NK-92 (cell line): ENCODE data around the gene ASB18.

Source experiments
- DNase-seq: peaks from one replicate; lab custom pipeline; 2025; ENCODE audit not compliant: unreplicated experiment; lab: John Stamatoyannopoulos, UW

The ASB18 gene

DNA sequence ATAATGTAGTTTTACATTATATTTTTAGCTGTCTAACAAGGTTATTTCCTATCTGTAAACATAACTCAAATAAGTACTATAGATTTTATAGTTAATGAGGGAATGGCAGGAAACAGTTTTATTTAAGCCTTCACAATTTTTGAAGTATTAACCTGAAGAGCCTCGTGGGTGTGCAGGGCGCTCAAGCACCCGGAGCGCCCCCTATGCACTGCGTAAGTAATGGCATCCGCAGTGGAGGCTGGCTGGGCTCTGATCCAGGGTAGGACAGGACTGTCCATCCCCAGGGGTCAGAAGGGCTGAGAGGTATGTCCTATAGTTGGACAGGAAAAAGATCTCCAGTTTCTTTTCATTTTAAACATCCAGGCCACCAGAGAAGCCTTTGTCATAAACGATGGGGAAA, 87.8 kb downstream of the ASB18 start:
- DNase-seq = no peak

DNA sequence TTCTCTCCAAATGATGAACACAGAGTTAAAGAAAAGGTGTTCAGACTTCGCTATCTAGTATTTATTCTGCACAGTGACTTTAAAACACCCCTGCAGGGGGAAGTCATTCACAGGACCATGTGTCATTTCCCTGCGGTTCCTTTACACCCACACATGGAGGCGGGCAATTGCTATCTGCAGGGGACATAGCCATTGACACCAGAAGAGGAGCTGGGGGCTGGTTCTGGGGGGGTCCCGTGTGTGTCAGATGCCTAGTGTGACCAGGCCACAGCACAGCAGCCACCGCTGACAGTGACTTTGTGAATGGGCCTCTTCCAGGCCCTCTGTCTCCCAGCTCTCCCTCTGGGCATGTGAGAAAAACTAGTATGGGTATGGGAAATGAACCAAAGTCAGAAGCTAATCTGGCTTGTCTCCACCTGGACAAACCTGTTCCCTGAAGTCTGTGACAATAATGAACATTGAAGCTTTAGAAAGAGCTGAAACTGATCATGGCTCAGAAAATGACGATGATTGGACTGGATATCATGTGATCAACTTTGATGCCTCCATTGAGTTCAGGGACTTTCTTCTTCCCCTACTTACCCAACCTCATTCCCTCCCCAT, 88.6 kb downstream of the ASB18 start:
- no peak for DNase-seq

DNA sequence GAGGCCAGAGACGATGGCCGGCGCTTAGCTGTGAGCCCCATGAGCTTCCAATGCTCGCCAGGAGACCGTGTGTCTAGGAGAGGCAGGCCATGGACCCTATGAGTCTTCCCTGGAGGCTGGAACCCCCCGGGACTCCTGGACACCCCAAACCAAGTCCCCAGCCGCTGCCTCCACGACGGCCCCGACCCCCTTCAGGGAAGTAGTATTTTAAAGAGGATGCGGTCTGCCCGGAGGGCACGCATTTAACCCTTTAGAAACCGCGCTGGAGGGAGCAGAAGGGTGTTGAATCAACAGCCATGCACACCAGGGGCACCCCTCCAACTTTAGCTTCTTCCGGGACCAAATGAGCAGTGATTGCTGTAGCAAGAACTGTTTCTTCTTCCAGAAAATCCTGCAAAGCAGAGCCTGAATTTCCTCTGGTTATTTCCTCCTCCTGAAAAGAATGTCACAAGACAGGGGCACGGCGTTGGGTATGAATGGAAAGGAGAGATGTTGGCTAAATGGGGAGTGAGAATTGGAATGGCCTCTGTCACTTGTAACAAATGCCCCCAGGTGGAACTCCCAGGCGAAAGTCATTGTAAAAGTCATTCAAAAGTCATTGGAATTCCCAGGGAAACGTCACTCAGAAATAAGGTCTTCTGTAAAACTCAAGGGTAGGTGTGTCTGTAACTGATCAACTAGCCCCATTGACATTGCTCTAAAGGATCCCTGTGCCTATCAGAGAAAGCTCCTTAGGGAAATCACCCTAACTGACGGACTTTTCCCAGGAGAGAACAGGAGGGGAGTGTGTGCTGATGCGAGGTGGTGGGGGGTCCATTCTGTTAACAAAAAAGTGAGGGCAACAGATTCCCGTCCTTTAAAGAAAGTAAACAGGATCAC, 90.2 kb downstream of the ASB18 start:
- DNase-seq = no peak

DNA sequence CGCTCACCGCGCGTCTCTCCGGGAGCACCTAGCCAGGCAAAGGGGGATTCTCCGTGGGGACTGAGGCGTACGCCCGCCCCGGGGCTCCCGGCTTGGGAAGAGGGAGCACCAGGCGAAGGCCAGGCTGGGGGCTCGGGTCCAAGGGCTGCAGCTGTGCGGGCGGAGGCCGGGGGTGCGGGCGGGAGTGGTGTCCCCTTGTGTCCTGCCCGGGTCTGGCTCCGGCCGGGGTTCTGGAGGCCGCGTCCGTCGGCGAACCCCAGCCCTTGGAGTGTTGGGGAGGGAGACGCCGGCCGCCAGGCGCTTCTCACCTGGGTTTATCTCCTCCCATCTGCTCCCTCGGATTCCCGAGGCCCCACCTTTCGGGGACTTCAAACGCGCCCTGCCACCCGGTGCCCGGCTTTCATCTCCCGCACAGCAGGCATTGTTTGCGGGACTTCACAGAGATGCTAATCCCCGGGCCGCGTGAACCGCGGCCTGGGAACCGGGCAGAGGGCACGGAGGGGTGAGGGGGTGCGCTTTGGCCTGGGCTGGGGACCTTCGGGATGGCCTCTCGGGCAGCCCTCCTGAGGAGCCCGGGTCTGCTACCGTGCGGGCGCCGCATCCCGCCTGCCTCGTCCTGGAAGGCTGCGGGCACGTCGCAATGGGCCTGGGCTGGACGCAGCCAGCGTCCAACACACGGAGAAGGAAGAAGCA, 91.0 kb downstream of the ASB18 start:
- DNase-seq = no peak

DNA sequence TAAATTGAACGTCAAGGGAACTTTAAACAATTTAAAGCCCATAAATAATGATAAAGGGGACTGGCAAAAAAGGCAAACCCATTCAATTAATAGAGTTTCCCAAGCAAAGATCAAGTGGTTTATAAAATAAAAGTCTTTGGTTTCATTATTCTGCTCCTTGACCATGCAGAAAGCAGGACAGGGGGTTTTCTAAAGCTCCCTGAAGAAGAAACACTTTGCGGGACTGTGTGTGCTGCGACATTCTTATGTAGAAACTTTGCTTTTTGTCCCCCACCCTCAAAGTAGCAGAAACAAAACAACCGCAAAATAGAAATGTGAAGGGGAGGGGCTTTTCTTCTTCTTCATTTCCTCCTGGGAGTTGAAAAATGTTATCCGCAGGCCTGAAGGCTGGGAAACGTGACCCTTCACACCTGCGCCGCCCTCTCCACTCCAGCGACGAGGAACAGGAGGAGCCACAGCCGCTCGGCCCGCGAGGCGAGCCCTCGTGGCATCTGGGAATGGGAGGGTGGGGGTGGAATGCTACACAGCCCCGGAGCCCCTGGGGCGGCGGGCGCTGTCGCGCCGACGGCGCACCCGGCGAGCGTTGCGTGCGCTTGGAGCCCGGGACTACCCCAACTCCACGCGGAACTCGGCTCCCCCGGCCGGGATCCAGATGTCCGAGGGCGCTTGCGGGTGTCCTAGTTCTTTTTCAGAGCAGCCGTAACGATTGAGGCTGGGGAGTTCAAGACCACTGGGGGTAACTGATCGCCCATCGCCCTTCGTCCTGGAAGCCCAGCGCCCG, 91.8 kb downstream of the ASB18 start:
- no peak for DNase-seq

DNA sequence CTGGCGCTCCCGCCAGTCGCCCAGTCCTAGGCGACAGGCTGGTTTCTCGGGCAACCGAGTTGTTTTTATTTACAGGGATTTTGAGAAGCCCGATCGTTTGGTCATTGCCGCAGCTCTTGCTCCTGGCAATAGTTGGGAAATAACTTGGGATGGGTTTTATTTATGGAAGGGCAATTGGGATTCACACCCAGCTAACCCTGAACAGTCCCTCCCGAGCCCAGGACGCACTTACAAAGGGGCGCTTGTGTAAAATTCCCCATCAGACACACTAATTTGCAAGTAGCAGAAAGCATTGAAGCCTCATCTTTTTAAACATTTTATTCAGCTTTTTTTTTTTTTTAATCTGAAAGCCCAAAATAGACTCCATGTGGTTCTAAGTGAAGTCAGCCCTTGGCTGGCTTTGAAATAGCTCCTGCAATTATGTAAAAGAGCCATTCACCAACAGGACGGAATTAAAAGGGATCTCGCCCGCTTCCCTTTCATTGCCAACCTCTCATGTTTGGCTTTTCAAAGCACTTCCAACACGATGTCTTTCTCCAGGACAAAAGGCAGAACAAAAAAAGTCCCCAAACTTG, 92.4 kb downstream of the ASB18 start:
- DNase-seq = no peak

DNA sequence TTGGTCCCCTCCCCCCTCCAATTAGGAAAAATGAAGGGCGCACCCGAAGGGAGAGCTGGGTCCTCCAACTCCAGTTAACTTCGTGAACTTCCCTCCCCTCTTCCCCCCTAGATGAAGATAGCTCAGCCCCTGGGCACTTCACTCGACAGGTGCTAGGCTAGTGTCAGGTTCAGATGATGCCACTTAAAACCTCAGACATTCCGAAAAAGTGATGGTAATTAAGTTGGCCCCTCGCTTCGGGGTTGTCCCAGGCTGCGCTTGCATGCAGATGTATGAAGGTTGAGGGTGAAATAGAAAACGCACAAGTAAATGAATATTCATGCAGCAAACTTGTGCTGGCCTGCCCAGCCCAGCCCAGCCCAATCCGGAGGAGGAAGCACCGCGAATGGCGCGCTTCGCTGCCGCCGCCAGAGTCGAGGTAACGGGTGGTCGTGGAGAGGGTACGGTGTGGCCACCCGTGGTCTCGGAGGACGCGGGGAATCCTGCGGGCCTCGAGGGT, 93.0 kb downstream of the ASB18 start:
- DNase-seq = no peak

DNA sequence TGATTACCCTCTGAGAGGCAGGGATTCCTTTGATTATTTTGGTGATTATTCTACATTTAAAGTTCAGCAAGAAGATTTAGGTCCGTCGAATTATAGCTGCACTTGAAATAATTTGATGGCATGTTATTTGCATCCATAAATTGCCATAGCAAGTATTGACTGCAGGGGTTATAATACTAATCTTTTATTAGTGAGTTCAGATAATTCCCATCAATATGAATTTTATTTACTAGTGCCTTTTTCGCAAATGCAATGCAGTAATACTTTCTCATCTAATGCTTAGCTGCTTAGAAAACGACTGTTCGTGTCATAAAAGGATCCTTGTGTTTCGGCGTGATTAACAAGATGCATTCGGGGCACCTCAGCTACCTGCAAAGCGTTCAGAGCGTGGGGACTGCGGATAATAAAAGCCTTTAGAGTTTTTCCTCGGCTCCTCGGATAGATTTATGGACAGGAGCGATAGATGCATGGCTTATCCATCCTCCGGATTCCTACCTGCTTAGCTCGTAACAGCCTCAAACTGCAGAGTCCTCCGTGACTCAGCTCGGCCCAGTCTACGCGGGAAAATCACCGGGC, 93.5 kb downstream of the ASB18 start:
- DNase-seq = no peak

DNA sequence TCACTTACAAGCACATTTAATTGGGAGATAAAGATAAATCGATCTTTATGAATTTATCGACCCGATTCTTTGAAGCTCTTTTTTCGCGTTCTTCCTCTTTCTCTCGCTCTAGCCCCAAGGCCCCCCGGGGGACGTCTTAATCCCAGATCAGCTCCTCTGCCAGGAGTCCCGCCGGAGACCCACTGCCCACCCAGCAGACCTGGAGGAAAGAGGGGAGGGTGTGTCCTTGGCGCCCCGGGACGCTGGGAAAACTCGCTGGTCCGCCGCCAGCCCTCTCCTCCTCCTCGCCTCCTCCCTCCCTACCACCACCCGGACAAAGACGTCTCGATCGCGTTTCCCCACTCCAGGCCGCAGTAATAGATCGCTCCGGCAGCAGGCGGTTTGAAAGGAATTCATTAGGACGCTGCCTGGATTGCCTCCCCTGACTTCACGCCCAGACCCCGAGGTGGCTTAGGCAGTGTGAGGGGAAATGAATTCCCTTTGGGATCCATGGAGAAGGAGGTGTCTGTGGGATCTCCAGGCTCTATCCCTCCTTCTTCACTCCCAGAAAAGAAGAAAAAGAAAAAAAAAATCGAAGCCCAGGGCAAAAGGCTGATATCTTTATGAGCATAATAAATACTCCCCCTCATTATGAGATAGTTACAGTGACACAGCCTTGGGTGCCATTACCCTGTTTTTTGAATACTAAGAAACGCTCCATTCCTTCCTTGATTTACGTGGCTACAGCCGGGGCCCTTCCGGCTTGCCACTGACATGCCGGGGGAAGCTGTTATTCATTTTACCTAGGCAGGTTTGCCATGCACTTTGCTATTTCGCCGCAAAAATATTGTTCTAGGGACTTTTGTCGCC, 94.2 kb downstream of the ASB18 start:
- DNase-seq = no peak

DNA sequence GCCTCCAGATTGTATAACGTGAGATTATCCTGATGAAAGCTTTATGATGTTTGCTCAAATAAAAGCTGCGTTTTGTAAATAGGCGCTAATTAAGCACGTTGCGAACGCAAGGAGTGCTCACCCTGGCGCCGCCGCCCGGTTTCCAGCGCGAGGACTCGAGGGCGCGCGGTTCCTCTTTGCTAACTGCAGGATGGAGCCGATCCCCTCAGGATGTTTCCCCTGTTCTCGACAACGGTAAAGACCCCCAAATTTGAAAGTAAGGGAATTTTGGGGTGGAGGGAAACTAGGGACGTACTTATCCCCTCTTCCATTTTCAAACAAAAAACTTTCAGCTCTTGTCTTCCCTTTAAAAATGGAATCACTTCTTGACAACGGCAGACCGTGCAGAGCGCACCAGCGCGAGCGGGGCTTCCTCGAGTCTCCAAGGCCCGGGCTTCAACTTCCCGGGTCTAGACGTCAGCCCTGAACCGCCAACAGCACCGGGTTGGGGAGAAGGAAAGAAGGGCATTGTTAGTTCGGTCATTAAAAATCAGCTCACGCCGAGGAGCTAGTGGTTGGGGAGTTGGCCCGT, 95.0 kb downstream of the ASB18 start:
- no peak for DNase-seq

DNA sequence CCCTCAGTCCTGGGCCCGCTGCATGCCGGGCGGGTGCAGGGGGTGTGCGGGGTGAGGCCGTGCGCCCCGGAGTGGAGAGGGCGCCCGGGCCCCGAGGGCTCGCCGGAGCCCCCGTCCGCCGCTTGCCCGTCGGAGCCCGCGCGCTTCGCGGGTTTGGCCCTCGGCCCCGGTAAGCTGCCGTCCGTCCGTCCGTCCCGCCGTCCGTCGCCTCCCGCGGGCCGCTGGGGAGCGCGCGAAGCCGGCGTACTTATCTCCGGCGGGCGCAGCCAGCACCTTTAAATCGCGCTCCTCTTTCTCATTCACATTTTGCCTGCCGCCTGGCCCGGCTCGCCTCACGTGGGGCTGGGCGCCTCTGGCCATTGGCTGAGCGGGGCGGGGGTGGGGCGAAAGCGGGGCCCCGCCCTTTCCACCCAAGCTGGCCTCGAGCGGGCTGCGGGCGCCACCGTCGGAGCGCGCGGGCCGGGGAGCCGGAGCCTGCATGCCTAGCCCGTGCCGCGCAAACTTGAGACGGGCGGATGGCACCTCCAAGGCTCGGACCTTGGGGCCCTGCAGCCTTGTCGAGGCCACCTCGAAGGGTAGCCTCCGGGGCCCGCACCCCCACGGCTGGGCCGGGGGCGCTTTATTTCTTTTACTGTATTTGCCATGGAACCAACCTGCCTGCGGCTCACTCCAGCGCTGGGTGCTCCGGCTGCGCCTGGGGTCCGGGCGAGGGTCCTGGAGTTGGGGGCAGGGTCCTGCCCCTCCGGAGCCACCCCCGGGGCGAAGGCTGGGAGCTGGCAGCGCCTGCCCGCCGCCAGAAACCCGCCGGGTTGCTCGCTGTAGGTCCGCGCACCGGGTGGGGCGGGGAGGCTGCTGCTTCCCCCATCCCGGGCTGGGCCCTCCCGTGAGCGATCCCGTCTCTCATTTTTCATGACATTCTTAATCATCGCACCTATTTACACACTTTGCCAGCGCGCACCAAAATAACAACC, 95.8 kb downstream of the ASB18 start, which contains the start of gene GBX2:
TSS of gene GBX2 (minus strand) at position 277 of the 971 bp plus-strand sequence. CDS start 415 bp downstream, outside the sequence.
- DNase-seq = no peak

DNA sequence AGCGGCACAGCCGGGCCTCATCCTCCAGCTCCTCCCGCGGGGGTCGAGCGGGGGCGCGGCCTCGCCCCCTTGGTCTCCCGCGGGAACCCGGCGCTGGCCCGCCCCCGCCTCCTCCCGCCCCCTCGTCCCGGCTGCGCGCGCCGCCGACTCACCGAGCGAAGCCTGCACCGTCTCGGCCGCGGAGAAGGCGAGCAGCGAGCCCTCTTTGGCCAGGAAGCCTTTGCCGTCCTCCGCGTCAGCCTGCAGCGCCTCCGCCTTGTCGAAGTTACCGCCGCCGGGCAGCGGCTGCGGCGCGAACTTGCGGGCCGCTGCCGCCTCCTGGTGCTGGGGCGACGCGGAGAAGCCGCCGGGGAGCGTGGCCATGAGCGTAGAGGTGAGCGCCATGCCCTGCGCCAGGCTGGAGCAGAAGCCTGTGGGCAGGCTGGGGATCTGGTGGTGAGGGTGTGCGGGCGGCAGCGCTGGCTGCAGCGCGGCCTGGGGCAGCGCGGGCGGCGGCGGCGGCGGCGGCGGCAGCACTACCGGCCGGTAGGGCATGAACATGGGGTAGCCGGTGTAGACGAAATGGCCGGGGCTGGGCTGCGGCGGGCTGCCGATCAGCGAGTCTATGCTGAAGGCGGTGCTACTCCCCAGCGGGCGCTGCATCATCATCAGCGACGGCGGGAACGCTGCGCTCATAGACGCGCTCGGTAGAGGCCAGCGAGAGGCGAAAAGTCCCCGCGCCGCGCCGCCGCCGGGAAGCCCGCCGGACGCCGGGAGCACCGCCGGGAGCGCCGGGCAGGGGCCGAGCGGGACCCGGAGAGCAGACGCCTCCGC, 96.7 kb downstream of the ASB18 start:
- no peak for DNase-seq

DNA sequence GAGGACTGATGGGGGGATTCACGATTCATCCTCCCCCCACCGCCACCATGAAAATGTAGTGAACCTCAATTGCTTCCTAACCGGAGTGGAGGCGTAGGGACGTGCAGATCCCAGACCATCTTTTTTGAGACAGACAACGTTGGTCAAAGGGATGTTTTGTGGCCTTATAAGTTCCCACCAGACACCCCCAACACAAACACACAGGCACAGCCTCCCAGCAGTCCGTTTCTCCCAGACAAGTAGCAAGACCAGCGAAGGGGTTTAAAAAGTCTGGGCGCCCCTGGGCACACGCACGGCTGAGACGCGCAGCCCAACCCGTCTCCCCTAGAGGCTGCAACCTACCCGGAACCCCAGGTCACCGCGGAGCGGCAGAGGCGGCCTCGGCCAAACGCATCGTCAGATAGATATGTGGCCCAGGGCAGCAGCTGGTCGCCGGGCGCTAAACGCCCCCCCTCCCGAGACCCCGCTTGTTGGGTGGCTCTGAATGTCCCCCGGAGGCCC, 97.4 kb downstream of the ASB18 start:
- no peak for DNase-seq

DNA sequence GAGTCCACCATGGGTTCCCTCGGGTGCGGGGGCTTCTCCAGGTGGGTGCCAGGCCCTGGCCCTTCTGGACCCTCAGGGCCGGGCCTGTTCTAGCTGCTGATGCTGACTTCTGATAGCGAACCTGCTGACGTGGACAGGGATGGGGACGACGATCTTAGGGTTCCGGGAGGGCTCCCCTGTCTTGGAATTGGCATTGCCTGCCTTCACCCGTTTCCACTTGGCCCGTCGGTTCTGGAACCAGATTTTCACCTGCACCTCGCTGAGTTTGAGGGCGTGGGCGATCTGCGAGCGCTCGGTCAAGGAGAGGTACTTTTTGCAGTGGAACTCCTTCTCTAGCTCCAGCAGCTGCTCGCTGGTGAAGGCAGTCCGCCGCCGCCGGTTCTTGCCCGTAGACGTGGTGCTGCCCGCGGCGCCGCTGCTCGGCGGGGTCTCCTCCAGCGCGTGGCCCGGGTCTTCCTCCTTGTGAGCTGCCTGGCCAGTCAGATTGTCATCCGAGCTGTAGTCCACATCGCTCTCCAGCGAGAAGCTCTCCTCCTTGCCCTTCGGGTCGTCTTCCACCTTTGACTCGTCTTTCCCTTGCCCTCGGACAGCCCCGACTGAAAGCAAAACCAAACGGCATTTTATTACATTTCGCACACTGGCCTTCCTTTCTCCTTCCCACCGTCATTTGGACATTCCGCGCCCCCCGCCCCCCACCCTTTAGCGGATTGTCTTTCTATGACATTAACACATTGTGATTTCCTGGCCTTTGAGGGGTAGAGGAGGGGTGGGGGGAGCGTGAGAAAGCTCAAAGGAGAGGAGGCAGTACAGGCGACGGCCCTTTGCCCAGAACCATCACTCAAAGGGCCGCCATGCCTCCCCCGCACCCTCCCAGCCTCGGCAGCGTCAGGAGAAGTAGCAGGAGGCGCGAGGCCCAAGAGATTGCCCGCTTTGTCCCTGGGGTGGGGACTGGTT, 98.1 kb downstream of the ASB18 start:
- no peak for DNase-seq

DNA sequence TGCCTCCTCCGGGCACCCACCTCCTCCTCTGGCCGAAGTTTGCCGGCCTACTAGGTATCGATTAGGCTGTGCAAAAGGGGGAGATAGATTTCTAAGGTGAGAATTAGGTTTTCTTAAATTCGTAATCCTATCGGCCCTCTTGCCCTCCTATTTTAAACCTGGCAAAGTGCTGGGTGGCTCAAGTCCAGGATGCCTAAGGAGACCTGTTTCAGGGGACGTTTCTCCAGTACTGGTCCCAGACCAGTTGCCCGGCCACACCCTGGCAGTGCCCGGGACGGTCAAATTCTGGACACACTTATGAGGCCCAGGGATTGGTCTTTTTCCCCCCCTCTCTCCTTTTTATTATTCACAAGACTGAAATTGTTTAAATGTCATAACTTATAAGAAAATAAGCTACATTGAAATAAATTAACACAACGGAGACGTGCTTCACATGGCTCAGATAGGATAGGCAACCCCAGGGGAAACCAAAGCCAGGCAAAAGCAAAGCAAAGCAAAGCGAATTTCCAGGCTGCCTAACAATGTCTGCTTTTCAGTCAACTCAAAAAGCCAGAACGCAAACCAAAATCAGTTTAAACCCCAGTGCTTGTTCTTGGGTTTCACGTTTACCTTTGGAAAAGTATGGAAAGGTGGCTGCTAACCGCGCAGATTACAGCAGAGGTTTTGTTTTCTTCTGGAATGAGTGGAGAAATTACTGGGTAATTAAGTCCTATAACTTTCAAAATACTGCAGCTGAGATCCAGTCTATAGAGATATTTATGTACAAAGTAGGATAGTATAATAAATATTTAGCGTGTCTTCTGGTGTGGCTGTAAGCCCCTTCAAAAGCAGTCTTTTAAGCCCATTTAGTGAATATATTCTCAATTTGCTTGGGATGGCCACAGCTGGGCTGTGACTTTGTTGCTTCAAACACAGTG, 99.0 kb downstream of the ASB18 start:
- DNase-seq = no peak
